ENCODE results near the gene NFE2.

NFE2 gene

DNA sequence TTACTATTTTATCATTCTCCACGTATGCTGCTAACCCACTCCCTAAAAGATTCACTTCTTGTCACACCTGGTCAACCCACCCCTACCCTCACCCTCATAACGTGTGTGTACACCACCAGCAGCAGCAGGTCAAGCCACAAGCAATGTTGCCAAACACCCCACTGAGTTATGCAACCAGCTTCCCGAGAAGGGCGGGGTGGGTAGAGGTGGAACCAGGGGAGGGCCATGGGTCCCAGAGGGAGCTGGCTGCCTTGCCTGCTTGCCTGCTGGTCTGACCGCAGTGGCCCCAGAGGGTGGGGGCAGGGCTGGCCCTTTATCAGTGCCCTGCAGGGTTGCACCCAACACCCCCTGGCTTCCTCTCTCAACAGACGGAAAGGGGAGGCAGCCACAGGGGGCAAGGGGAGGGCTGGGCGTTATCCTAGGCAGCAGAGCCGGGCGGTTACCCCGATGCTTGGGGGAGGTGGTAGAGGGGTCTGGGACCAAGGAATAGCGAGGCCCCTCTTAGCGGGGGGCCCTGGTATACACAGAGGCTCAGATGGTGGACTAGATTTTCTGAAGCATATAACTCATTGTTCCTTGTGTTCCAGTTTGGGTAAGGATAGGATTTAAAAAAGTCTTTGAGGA lies 3.5 kb upstream of the NFE2 start:
- TF ChIP-seq, protein P1, sequence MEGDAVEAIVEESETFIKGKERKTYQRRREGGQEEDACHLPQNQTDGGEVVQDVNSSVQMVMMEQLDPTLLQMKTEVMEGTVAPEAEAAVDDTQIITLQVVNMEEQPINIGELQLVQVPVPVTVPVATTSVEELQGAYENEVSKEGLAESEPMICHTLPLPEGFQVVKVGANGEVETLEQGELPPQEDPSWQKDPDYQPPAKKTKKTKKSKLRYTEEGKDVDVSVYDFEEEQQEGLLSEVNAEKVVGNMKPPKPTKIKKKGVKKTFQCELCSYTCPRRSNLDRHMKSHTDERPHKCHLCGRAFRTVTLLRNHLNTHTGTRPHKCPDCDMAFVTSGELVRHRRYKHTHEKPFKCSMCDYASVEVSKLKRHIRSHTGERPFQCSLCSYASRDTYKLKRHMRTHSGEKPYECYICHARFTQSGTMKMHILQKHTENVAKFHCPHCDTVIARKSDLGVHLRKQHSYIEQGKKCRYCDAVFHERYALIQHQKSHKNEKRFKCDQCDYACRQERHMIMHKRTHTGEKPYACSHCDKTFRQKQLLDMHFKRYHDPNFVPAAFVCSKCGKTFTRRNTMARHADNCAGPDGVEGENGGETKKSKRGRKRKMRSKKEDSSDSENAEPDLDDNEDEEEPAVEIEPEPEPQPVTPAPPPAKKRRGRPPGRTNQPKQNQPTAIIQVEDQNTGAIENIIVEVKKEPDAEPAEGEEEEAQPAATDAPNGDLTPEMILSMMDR (IDR thresholded peaks at IDR 0.05; ENCODE audit: insufficient read depth, low read depth, low read length, missing control alignments): no peak
- no peak overlapping the region for H3K4me3 ChIP-seq (ENCODE audit: low read depth, low read length)
- no peak for DNase-seq (ENCODE audit: low read depth)

DNA sequence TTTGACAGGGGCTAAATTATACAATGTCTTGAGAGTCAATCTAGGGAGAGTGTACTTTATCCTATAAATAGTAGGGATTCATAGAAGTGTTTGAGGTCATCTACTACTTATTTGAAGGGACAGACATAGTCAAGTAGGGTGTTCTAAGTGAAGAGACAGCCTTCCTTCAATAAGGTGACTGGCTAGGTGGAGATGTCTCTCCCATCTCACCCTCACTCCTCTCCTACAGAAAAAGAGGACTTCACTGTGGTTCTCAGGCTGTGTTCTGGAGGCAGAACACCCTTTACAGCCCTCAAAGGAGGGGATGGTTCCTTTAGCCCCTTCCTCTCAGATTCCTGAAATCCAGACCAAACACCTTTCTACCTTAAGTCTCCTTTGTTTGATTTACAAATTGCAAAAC lies 2.8 kb upstream of the NFE2 start:
- TF ChIP-seq, protein P1 (IDR thresholded peaks at IDR 0.05; ENCODE audit: insufficient read depth, low read depth, low read length, missing control alignments): no peak
- DNase-seq (ENCODE audit: low read depth): no peak
- no peak overlapping the region for H3K4me3 ChIP-seq (ENCODE audit: low read depth, low read length)

DNA sequence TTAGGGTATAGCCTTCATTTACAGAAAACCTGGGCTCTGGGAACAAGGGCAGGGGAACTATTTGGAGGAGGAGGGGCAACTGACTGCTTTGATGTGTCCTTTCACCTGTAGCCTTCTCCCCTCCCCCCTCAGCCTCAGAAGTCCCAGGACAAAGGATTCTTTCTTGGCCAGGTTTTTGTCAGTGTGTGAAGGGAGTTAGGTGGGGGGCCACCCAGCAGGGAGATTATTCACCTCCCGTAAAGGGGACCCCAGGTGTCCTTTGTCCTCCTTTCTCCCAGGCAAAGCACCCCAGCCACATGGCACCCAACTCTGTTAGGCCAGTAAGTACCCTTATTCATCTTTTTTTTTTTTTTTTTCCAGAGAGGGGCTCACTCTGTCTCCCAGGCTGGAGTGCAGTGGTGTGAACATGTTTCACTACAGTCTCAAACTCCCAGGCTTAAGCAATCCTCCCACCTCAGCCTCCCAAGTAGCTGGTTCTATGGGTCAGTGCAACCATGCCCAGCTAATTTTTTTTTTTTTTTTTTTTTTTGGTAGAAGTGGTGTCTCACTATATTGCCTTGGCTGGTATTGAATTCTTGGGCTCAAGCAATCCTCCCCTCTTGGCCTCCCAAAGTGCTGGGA lies 723 bp upstream of the NFE2 start:
- TF ChIP-seq, protein P1 (IDR thresholded peaks at IDR 0.05; ENCODE audit: insufficient read depth, low read depth, low read length, missing control alignments): no peak
- DNase-seq (ENCODE audit: low read depth): no peak
- no peak overlapping the region for H3K4me3 ChIP-seq (ENCODE audit: low read depth, low read length)

DNA sequence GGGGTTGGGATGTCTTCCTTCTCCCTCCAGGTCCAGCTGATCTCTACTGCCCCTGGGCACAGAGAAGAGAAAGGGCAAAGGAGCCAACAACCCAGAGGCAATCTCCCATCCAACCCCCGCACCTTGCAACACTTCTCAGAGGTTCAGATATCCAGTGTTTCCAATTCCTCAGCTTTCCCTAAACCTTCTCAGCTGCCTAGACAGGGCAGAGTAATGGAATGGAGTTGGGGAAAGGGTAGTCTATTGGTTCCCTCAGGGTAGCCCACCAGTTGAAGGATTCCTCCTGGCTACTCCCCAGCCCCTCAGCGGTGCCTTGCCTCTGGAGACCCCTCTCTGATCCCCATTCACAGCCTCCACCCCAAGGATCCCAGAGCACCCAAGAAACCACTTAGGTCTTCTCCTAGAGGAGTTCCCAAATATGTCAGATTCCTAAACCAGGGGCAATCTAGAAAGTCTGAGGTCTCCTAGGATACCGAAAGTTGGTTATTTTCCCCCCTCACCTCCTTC lies 537 bp downstream of the NFE2 start:
- DNase-seq (ENCODE audit: low read depth): no peak
- H3K4me3 ChIP-seq (ENCODE audit: low read depth, low read length): no peak overlapping the region
- TF ChIP-seq, protein P1 (IDR thresholded peaks at IDR 0.05; ENCODE audit: insufficient read depth, low read depth, low read length, missing control alignments): no peak

DNA sequence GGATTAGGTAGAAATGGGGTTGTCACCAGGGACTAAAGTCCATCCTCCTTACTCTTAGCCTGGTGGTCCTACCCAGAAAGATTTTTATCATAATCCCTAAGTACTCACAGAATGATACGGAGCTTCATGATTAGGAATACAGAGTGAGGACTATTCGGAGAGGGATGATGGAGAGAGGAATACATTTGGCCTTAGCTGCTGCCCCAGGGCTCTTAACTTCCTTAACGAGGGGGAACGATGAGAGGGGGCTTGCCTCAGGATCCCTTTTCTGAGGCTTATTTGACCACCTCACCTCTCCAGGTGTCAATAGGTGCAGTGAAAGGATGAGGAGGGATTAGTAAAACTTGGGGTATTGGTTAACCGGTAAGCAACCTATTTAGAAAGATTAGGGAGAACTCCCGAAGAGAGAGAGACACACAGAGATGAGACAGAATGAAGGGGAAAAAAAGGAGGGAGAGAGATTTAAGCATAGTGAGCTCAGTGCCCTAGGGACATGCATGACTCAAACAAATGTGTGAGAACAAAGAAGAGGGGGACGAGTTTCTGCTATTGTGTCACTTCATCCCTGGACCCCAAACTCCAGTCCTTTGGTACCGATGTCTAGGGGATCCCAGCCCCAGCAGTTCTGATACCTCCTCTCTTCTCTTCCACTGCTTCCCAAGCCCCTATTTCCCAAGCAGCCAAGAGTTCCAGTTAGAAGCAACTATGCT lies 1.1 kb downstream of the NFE2 start:
- no peak for DNase-seq (ENCODE audit: low read depth)
- H3K4me3 ChIP-seq (ENCODE audit: low read depth, low read length): no peak overlapping the region
- TF ChIP-seq, protein P1 (IDR thresholded peaks at IDR 0.05; ENCODE audit: insufficient read depth, low read depth, low read length, missing control alignments): no peak

DNA sequence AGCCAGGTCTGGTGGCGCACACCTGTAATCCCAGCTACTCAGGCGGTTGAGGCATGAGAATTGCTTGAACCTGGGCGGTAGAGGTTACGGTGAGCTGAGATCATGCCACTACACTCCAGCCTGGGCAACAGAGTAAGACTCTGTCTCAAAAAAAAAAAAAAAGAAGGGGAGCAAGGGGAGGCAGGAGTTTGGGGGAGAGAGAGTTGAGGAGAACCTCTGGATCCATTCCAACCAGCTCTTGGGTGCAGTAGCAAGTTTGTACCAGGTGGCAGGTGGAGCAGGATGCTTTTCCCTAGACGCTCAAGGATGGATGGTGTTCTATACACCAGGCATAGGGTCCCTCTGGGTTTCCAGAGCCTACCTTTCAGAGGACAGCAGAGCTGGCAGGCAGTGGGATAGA lies 1.9 kb downstream of the NFE2 start:
- TF ChIP-seq, protein P1 (IDR thresholded peaks at IDR 0.05; ENCODE audit: insufficient read depth, low read depth, low read length, missing control alignments): no peak
- no peak for DNase-seq (ENCODE audit: low read depth)
- H3K4me3 ChIP-seq (ENCODE audit: low read depth, low read length): no peak overlapping the region

Data from GM12865 (cell line).